Measurements from ENCODE around the gene MYO1G.
A peak's percentile ranks its signal among the peaks of the same experiment; 100 is the strongest.

MYO1G gene

DNA sequence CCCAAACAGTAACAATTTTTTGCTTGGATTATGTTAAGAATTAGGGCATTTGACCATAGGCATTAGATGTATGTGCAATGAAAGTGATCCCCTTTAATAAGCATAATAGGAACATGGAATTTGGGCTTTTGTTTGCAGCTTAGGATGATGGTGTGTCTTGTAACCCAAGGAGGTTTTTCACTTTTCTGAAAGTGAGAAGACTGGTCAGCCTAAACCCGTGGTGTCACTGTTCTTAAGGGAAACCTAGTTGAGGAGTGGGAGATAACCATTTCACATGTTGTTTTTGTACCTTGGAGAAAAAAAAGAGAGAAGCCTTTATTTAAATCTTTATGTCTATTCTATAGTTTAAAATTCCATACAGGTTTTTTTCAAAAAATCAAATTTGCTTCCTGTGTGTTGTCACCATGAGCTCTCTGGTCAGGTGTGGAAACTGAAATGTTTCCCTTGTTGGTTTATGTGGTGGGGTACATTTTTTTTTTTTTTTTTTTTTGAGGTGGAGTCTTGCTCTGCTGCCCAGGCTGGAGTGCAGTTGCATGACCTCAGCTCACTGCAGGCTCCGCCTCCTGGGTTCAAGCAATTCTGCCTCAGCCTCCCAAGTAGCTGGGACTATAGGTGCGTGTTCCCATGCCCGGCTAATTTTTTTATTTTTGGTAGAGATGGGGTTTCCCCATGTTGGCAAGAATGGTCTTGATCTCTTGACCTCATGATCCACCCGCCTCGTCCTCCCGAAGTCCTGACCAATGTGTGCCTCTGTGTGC, 28.9 kb upstream of the MYO1G start:
- TF ChIP-seq, protein P1, sequence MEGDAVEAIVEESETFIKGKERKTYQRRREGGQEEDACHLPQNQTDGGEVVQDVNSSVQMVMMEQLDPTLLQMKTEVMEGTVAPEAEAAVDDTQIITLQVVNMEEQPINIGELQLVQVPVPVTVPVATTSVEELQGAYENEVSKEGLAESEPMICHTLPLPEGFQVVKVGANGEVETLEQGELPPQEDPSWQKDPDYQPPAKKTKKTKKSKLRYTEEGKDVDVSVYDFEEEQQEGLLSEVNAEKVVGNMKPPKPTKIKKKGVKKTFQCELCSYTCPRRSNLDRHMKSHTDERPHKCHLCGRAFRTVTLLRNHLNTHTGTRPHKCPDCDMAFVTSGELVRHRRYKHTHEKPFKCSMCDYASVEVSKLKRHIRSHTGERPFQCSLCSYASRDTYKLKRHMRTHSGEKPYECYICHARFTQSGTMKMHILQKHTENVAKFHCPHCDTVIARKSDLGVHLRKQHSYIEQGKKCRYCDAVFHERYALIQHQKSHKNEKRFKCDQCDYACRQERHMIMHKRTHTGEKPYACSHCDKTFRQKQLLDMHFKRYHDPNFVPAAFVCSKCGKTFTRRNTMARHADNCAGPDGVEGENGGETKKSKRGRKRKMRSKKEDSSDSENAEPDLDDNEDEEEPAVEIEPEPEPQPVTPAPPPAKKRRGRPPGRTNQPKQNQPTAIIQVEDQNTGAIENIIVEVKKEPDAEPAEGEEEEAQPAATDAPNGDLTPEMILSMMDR (IDR thresholded peaks at IDR 0.05; ENCODE audit: low read depth, low read length, missing control alignments): no peak
- DNase-seq (ENCODE audit: low read depth): no peak
- in situ Hi-C loops (cut with HindIII; ENCODE audit: low sequenced_read_pairs): no loop called here
- no peak overlapping the region for H3K4me3 ChIP-seq (ENCODE audit: low read depth, low read length)

- H3K4me3 ChIP-seq (ENCODE audit: low read depth, low read length): no peak overlapping the region
- in situ Hi-C loops (cut with HindIII; ENCODE audit: low sequenced_read_pairs): no loop called here
- no peak for DNase-seq (ENCODE audit: low read depth)
- TF ChIP-seq, protein P1 (IDR thresholded peaks at IDR 0.05; ENCODE audit: low read depth, low read length, missing control alignments): no peak
These were observed 28.3 kb upstream of the MYO1G start for GRCh38 chr7:45007106-45007505.

DNA sequence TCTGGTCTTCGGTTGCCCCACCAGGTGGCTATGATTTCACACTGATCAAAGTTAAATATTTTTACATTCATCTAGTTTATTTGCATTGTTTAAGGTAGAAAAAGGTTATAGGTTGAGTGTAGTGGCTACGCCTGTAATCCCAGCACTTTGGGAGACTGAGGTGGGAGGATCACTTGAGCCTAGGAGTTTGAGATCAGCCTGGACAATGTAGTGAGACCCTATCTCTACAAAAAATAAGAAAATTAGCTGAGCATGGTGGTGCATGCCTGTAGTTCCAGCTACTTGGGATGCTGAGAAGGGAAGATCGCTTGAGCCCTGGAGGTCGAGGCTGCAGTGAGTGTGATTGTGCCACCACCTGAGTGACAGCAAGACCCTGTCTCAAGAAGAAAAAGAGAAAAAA, 25.0 kb upstream of the MYO1G start:
- no peak overlapping the region for H3K4me3 ChIP-seq (ENCODE audit: low read depth, low read length)
- TF ChIP-seq, protein P1 (IDR thresholded peaks at IDR 0.05; ENCODE audit: low read depth, low read length, missing control alignments): no peak
- in situ Hi-C loops (cut with HindIII; ENCODE audit: low sequenced_read_pairs): no loop called here
- no peak for DNase-seq (ENCODE audit: low read depth)

- TF ChIP-seq, protein P1 (IDR thresholded peaks at IDR 0.05; ENCODE audit: low read depth, low read length, missing control alignments): no peak
- H3K4me3 ChIP-seq (ENCODE audit: low read depth, low read length): no peak overlapping the region
- in situ Hi-C loops (cut with HindIII; ENCODE audit: low sequenced_read_pairs): no loop called here
- no peak for DNase-seq (ENCODE audit: low read depth)
These were observed 23.0 kb upstream of the MYO1G start for GRCh38 chr7:45001826-45002225.

GRCh38 chr7:45001138-45001694, 22.4 kb upstream of the MYO1G start:
- TF ChIP-seq, protein P1 (IDR thresholded peaks at IDR 0.05; ENCODE audit: low read depth, low read length, missing control alignments): no peak
- no peak for DNase-seq (ENCODE audit: low read depth)
- in situ Hi-C loops (cut with HindIII; ENCODE audit: low sequenced_read_pairs): no loop called here
- peak overlapping the region; percentile 69 for H3K4me3 ChIP-seq (ENCODE audit: low read depth, low read length)

GRCh38 chr7:45000093-45001032, 21.5 kb upstream of the MYO1G start, which contains the start of gene CCM2:
Gene CCM2 (plus strand): TSS chr7:45000201. CDS start chr7:45000334, 133 bp downstream.
- TF ChIP-seq, protein P1 (IDR thresholded peaks at IDR 0.05; ENCODE audit: low read depth, low read length, missing control alignments): no peak
- in situ Hi-C loops (cut with HindIII; ENCODE audit: low sequenced_read_pairs): no loop called here
- no peak for DNase-seq (ENCODE audit: low read depth)
- peak within 1 kb of the TSS; percentile 69 for H3K4me3 ChIP-seq (ENCODE audit: low read depth, low read length)

All from astrocyte of the cerebellum (primary cell).